ENCODE measurements around the gene DAPK1.

DNA sequence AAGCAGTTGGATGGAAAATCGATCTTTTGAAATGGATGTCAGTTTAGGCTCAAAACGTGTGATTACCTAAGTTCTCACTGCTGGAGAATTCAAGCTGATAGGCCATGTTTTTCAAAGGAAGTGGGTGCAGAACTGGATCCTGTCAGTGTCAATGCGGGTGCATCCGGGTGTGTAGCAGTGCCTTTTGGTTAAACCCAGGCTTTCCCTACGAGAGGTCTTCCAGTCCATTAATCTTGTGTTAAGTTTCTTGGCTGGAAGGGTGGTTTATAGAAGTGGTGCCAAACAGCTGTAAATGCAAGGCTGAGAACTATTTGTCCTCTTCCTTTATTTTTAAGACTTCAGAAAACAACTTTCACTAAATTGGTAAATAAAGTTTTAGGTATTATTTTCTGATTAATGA lies 71.9 kb downstream of the DAPK1 start:
- TF ChIP-seq, protein P1, sequence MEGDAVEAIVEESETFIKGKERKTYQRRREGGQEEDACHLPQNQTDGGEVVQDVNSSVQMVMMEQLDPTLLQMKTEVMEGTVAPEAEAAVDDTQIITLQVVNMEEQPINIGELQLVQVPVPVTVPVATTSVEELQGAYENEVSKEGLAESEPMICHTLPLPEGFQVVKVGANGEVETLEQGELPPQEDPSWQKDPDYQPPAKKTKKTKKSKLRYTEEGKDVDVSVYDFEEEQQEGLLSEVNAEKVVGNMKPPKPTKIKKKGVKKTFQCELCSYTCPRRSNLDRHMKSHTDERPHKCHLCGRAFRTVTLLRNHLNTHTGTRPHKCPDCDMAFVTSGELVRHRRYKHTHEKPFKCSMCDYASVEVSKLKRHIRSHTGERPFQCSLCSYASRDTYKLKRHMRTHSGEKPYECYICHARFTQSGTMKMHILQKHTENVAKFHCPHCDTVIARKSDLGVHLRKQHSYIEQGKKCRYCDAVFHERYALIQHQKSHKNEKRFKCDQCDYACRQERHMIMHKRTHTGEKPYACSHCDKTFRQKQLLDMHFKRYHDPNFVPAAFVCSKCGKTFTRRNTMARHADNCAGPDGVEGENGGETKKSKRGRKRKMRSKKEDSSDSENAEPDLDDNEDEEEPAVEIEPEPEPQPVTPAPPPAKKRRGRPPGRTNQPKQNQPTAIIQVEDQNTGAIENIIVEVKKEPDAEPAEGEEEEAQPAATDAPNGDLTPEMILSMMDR (IDR thresholded peaks at IDR 0.05; ENCODE audit: poor library complexity, severe bottlenecking), result no peak
- TF ChIP-seq TAF1 (IDR thresholded peaks at IDR 0.05; ENCODE audit: low read depth) (no peak), POLR2AphosphoS5 (IDR thresholded peaks at IDR 0.05) (no peak), RAD21 (conservative IDR thresholded peaks at IDR 0.05) (no peak)
